Spinal cord (tissue), 10 donors: ENCODE results near the gene ADM. TPM values are rescaled to one million over a fixed set of nuclear protein-coding genes. Genes with fewer than 3 reads are reported as not detected.

Source experiments
- DNase-seq, 6 donors: peaks; one replicate each; pipeline versions ENCODE4 v3.0.0 to v3.0.0-alpha.2; 2013 to 2015; ENCODE audit warnings: low spot score in 6 of 6, low read depth in 4 of 6
- H3K27ac ChIP-seq: one replicate; pipeline ENCODE4 v1.5.1; 2013; ENCODE audit warnings: low read depth, low read length, control low read depth
- H3K27me3 ChIP-seq: one replicate; pipeline ENCODE4 v1.6.1; 2013; ENCODE audit warnings: low read length; ENCODE audit not compliant: control insufficient read depth, insufficient read depth
- H3K36me3 ChIP-seq: one replicate; pipeline ENCODE4 v1.6.1; 2013; ENCODE audit warnings: low read length; ENCODE audit not compliant: control insufficient read depth, insufficient read depth
- H3K4me1 ChIP-seq: one replicate; pipeline ENCODE4 v1.6.1; 2013; ENCODE audit warnings: low read length; ENCODE audit not compliant: control insufficient read depth, insufficient read depth
- H3K4me3 ChIP-seq: one replicate; pipeline ENCODE4 v1.5.1; 2013; ENCODE audit warnings: low read depth, low read length, control low read depth
- H3K9me3 ChIP-seq: one replicate; pipeline ENCODE4 v1.6.1; 2013; ENCODE audit warnings: low read length; ENCODE audit not compliant: control insufficient read depth, insufficient read depth
- WGBS: methylation state at CpG from one replicate; pipeline ENCODE4 v1.1.5; 2013; ENCODE audit warnings: missing lambda C conversion rate; ENCODE audit not compliant: insufficient coverage; 5-methylcytosine and 5-hydroxymethylcytosine counted together
- polyA plus RNA-seq, 2 donors: library from polyadenylated mRNA; unstranded; fragments of 120-200 nt; gene quantifications; one replicate each; pipeline ENCODE4 v1.2.1, GENCODE V29; 2013; ENCODE audit not compliant: insufficient read length in 2 of 2
- total RNA-seq, 2 donors: library from RNA; depleted of rRNA in 1 of 2; stranded (reverse); fragments of 120-200 nt in 1 of 2; fragments of >200 nt in 1 of 2; gene quantifications; one replicate each; pipeline versions ENCODE4 v1.2.3 to v1.2.4, GENCODE V29; 2013 to 2014
- donor health status: healthy.

ADM gene
- total and polyA plus RNA-seq, 4 donors = 3.5 to 67.6 (median 31.7) TPM

DNA sequence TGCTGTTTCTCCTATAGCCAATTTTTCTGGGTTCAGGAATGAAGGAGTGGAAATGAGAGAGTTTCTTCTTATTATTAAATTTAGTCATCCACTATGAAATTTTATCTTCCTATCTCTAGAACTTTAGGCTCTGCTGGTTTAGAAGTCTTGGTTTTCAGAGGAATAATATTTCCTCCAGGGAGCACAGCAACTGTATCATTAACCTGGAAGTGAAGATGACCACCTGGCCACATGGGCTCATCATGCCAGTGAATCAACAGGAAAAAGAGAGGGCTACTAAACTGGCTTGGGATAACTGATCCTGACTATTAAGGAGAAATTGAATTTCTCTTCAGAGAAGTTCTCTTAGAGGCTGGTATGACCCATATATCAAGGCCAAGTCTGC is 44.4 kb downstream of the ADM start:
- Histone ChIP-seq H3K9me3 (no peaks in the 10 kb centered on the region), H3K27me3 (no peaks in the 10 kb centered on the region), H3K27ac (no peak overlapping the region), H3K36me3 (no peaks in the 10 kb centered on the region), H3K4me3 (no peak overlapping the region), H3K4me1 (peaks cover 6% of the 10 kb centered on the region)
- no peak for DNase-seq

DNA sequence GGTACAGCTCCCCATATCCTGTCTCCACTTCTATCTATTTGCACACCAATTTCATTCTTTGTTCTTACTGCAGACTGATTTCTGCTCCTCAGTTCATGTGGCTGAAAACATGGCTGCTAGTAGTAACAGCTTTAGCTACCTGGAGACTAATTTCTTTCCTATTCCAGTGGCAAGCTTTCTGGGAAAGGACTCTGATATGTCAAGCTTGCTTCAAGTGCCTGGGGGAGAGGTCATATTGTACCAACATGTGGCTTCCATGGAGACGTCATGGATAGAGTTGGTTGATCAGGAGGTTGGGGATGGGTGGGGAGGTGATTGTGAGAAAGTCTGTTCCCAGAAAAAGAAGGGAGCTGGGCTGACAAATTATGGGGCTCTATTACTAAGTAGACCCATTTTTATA is 44.9 kb downstream of the ADM start:
- DNase-seq = no peak
- 75% methylated on average over 1 of the region's 1 CpG for WGBS
- Histone ChIP-seq H3K4me3 (no peak overlapping the region), H3K27ac (no peak overlapping the region), H3K36me3 (no peaks in the 10 kb centered on the region), H3K9me3 (no peaks in the 10 kb centered on the region), H3K27me3 (no peaks in the 10 kb centered on the region), H3K4me1 (peaks cover 6% of the 10 kb centered on the region)

DNA sequence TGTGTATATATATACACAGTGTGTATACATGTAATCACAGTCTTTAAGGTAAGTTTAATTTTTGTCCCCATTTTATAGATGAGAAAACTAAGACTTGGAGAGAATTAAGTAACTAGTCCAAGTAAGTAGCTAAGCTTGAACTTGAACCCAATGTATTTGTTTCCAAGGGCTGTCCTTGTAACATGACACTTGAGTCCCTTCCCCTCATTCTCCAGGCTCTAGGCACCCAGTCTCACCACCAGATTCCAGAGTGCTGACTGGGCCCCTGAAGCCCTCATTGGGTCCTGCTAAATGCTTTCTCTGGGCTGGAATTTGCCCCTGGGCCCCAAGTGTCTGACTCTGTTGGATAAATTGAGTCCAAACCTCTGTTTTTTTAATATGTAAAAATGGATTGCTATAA is 45.5 kb downstream of the ADM start:
- no peak for DNase-seq
- Histone ChIP-seq H3K9me3 (no peaks in the 10 kb centered on the region), H3K27ac (no peak overlapping the region)

DNA sequence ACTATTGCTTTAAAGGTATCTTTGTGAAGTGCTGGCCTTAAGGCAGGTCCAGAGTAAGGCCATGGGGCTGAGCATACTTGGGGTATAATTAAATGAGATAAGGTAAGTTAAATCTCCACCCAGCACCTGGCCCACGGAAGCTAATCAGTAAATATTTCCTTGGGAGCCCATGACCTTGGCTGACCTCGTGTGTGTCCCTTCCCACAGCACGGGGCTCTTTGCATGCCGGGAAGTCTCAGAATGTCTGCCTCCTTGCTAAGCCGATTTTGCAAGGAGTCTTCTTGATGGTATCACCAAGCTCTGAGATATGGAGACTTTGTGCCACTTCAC is 46.5 kb downstream of the ADM start:
- peaks cover 6% of the 10 kb centered on the region for H3K4me1 ChIP-seq
- no peak overlapping the region for H3K4me3 ChIP-seq
- no peaks in the 10 kb centered on the region for H3K9me3 ChIP-seq
- no peaks in the 10 kb centered on the region for H3K27me3 ChIP-seq
- H3K27ac ChIP-seq = peak overlapping the region; percentile 78
- no peaks in the 10 kb centered on the region for H3K36me3 ChIP-seq
- no peak for DNase-seq
- 14% methylated on average over 4 of the region's 5 CpGs for WGBS

More for the DNA sequence above, 45.5 kb downstream of the ADM start:
- Histone ChIP-seq H3K4me3 (no peak overlapping the region), H3K27me3 (no peaks in the 10 kb centered on the region), H3K4me1 (peaks cover 6% of the 10 kb centered on the region), H3K36me3 (no peaks in the 10 kb centered on the region)

DNA sequence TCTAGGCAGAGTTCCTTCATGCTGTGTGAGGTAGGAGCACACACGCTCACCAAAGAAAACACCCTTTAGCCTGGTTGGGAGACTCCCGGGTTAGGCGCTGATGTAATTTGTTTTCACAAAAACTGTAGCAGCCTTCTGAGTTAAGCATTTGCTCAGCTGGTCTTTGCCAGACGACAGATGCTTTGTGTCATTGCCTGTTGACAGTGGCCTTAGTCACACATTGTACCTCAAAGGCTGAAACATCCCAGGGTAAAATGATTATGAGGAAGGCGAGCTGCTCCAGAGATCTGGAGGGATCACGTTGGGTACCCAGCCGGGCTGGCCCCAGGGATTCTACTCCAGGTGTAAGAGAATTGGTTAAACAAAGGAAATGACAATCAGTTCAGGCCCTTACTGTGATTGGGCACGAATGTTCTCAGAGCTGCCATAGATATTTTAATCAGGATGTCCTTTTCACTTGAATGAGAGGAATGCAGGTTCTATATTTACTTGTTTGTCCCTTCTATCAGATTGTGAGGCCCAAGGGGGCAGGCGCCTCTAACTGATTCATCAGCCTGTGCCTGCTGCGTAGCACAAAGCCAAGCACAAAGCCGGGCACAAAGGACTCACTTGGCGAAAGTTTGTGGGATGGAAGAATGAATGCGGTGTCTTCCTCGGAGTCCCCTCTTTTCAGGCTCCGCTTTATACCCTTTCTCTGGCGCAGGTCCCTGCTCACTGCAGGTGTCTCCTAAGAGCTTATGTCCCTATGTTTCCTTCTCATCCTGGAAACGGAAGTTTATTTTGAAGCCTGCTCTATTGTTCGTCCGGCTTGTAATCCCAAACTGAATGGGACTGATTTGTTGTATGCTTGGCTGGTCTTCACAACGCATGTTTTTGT is 47.1 kb downstream of the ADM start:
- Histone ChIP-seq H3K4me3 (no peak overlapping the region), H3K9me3 (no peaks in the 10 kb centered on the region), H3K27ac (peak overlapping the region; percentile 78), H3K27me3 (no peaks in the 10 kb centered on the region), H3K36me3 (no peaks in the 10 kb centered on the region), H3K4me1 (peaks cover 6% of the 10 kb centered on the region)
- 24% methylated on average over 15 of the region's 20 CpGs for WGBS
- DNase-seq = peak in 2 of 6 donors; percentile 24 to 70

DNA sequence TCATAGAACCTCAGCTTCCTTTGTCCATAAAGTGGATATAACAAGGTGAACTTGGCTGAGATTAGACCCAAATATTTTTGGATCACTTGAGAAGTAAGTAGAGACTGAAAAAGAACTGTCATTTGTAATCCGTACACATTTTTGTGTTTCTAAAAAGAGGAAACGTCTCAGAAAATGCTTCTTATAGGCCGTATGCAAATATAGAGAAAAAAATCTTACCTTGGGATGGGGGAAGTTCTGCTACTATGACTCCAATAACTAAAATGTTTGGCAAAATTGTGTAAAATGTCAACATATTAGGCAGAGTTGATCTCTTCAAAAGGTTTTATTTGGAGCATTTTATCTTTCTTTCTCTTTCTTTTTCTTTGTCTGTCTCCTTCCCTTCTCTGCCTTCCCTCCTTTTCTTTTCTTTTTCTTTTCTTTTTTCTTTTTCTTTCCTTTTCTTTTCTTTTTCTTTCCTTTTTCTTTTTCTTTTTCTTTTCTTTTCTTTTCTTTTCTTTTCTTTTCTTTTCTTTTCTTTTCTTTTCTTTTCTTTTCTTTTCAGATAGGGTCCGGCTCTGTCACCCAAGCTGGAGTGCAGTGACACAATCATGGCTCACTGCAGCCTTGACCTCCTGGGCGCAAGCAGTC is 48.2 kb downstream of the ADM start:
- Histone ChIP-seq H3K36me3 (no peaks in the 10 kb centered on the region), H3K4me1 (peaks cover 6% of the 10 kb centered on the region), H3K4me3 (no peak overlapping the region), H3K27ac (no peak overlapping the region), H3K27me3 (no peaks in the 10 kb centered on the region), H3K9me3 (no peaks in the 10 kb centered on the region)
- DNase-seq = no peak
- no CpG with 5 or more reads among the region's 5 CpGs for WGBS

DNA sequence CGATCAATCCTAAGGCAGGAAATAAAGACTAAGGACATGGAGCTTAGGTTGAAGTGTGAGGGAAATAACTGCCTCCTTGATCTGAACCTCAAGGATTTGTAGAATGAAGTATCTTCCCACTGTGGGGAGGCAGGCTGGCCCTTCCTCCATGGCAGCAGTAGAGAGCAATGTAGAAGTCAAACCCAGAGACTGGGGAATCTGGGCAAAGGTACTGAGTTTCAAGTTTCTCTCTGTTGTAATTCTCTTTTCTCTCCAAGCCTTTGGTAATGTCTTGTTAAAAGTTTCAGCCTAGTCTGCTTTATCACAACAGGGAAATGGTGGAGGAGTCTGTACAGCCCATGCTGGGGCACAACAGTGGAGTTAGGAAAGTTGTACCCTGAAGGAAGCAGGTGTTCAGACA is 49.5 kb downstream of the ADM start:
- no peak for DNase-seq
- H3K27me3 ChIP-seq = no peaks in the 10 kb centered on the region
- whole genome bisulfite sequencing = 100% methylated on average over 1 of the region's 1 CpG
- no peak overlapping the region for H3K27ac ChIP-seq
- H3K9me3 ChIP-seq = no peaks in the 10 kb centered on the region
- H3K4me3 ChIP-seq = no peak overlapping the region
- H3K36me3 ChIP-seq = no peaks in the 10 kb centered on the region
- peaks cover 6% of the 10 kb centered on the region for H3K4me1 ChIP-seq

DNA sequence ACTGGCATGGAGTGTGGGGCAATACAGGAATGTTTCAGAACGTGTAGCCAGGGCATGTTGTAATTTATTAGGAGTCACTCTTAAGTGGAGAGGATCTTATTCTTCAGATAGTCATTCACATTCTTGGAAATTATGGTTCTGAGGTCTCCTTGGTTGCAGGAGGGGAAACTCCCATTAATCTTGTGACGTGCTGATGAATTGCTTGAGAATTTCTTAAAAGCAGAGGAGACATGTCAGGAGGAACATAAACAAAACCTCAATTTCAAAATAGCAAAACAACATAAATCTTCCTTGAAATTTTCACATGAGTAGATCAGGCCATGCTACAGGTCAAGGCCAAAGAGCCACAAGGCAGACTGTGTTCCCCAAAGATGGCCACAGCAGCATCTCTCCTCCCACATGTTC is 50.4 kb downstream of the ADM start:
- DNase-seq = no peak
- Histone ChIP-seq H3K4me1 (peaks cover 6% of the 10 kb centered on the region), H3K27ac (no peak overlapping the region), H3K36me3 (no peaks in the 10 kb centered on the region), H3K27me3 (no peaks in the 10 kb centered on the region), H3K9me3 (no peaks in the 10 kb centered on the region), H3K4me3 (no peak overlapping the region)
- no CpG with 5 or more reads among the region's 2 CpGs for WGBS

DNA sequence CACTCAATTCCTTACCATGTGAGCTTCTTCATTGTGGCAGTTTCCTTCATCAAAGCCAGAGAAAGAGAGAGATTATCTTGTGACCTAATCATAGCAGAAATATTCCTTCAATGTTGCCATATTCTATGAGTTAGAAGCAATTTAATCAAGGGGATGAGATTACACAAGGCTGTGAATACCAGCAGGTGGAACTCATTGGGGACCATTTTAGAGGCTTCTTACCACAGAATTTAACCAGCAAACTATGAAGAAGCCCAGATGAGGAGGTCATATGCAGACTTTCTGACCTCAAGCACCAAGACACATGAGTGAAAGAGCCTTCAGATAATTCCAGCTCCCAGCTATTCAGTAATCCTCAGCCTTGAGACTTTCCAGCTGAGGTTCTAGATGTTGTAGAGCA is 51.3 kb downstream of the ADM start:
- no peak overlapping the region for H3K27ac ChIP-seq
- no peak for DNase-seq
- H3K9me3 ChIP-seq = no peaks in the 10 kb centered on the region
- H3K27me3 ChIP-seq = no peaks in the 10 kb centered on the region
- H3K4me3 ChIP-seq = no peak overlapping the region
- H3K36me3 ChIP-seq = no peaks in the 10 kb centered on the region
- H3K4me1 ChIP-seq = peaks cover 6% of the 10 kb centered on the region
